ENCODE measurements around the gene MGMT. TPM values are rescaled to one million over a fixed set of nuclear protein-coding genes. Genes with fewer than 3 reads are reported as not detected.

Gene MGMT
- polyA plus RNA-seq, 1 donor from 2014 or later = 0.94 TPM

- no peaks in the 10 kb centered on the region for H3K36me3 ChIP-seq (ENCODE audit: insufficient read depth, low read length)
- H3K4me2 ChIP-seq (ENCODE audit: low read length) = no peak overlapping the region
- H3K27ac ChIP-seq (ENCODE audit: low read length) = no peak overlapping the region
- no peaks in the 10 kb centered on the region for H4K20me1 ChIP-seq (ENCODE audit: insufficient read depth)
- no peak overlapping the region for H2AFZ ChIP-seq (ENCODE audit: low read depth, low read length)
- no peaks in the 10 kb centered on the region for H3F3A ChIP-seq (ENCODE audit: insufficient read depth, low read length, poor library complexity, severe bottlenecking)
- TF ChIP-seq CTCF (IDR thresholded peaks at IDR 0.05; ENCODE audit: poor library complexity, severe bottlenecking) = no peak
- no peak for TF ChIP-seq TAF1 (IDR thresholded peaks at IDR 0.05; ENCODE audit: low read depth)
- no peak for TF ChIP-seq RAD21 (conservative IDR thresholded peaks at IDR 0.05)
- TF ChIP-seq POLR2AphosphoS5 (IDR thresholded peaks at IDR 0.05) = no peak
- TF ChIP-seq SMC3 (conservative IDR thresholded peaks at IDR 0.05; ENCODE audit: poor library complexity) = no peak
- TF ChIP-seq EZH2 (IDR thresholded peaks at IDR 0.05; ENCODE audit: borderline replicate concordance, insufficient read depth, low read length, poor library complexity, severe bottlenecking) = no peak
- H3K9me3 ChIP-seq (ENCODE audit: low read length) = no peaks in the 10 kb centered on the region
- H3K4me3 ChIP-seq (ENCODE audit: low read length) = no peak overlapping the region
- no peaks in the 10 kb centered on the region for H3K27me3 ChIP-seq (ENCODE audit: insufficient read depth, low read depth, low read length)
- H3K9ac ChIP-seq (ENCODE audit: low read length) = no peak overlapping the region
- no peaks in the 10 kb centered on the region for H3K9me2 ChIP-seq (ENCODE audit: insufficient read depth, low read length)
- no peaks in the 10 kb centered on the region for H3K79me2 ChIP-seq (replicated peaks; ENCODE audit: insufficient read depth, low read length)
Observed at GRCh38 chr10:129693382-129693781, 226.3 kb downstream of the MGMT start.

- Histone ChIP-seq H3K36me3 (ENCODE audit: insufficient read depth, low read length) (no peaks in the 10 kb centered on the region), H3K27me3 (ENCODE audit: insufficient read depth, low read depth, low read length) (no peaks in the 10 kb centered on the region), H3K4me2 (ENCODE audit: low read length) (no peak overlapping the region), H3K9me3 (ENCODE audit: low read length) (no peaks in the 10 kb centered on the region), H3K9ac (ENCODE audit: low read length) (no peak overlapping the region), H3K27ac (ENCODE audit: low read length) (no peak overlapping the region), H4K20me1 (ENCODE audit: insufficient read depth) (no peaks in the 10 kb centered on the region), H3K9me2 (ENCODE audit: insufficient read depth, low read length) (no peaks in the 10 kb centered on the region), H3K4me3 (ENCODE audit: low read length) (no peak overlapping the region), H2AFZ (ENCODE audit: low read depth, low read length) (no peak overlapping the region), H3F3A (ENCODE audit: insufficient read depth, low read length, poor library complexity, severe bottlenecking) (no peaks in the 10 kb centered on the region), H3K79me2 (replicated peaks; ENCODE audit: insufficient read depth, low read length) (no peaks in the 10 kb centered on the region)
- TF ChIP-seq MXI1 (conservative IDR thresholded peaks at IDR 0.05; ENCODE audit: poor library complexity, severe bottlenecking) = no peak
- no peak for TF ChIP-seq EP300 (conservative IDR thresholded peaks at IDR 0.05; ENCODE audit: poor library complexity, severe bottlenecking)
- TF ChIP-seq POLR2AphosphoS5 (IDR thresholded peaks at IDR 0.05) = no peak
- no peak for TF ChIP-seq TAF1 (IDR thresholded peaks at IDR 0.05; ENCODE audit: low read depth)
- TF ChIP-seq RAD21 (conservative IDR thresholded peaks at IDR 0.05) = no peak
- no peak for TF ChIP-seq EZH2 (IDR thresholded peaks at IDR 0.05; ENCODE audit: borderline replicate concordance, insufficient read depth, low read length, poor library complexity, severe bottlenecking)
- TF ChIP-seq CTCF (IDR thresholded peaks at IDR 0.05; ENCODE audit: poor library complexity, severe bottlenecking) = no peak
- TF ChIP-seq REST (IDR thresholded peaks at IDR 0.05; ENCODE audit: borderline replicate concordance) = no peak
- no peak for TF ChIP-seq SMC3 (conservative IDR thresholded peaks at IDR 0.05; ENCODE audit: poor library complexity)
Observed at GRCh38 chr10:129694184-129694583, 227.1 kb downstream of the MGMT start.

Data from neural cell (in vitro differentiated cells).